Astrocyte (in vitro differentiated cells and primary cell): Measurements from ENCODE around the gene VSTM1.

Source experiments
- CTCF ChIP-seq: IDR thresholded peaks from 2 replicates; pipeline ENCODE4 v1.5.1; 2011; ENCODE audit warnings: low read depth, mild to moderate bottlenecking, inconsistent platforms, low read length, moderate library complexity; ENCODE audit not compliant: insufficient read depth
- EZH2 ChIP-seq: IDR thresholded peaks from 2 replicates; pipeline ENCODE4 v1.6.1; 2012; ENCODE audit warnings: mild to moderate bottlenecking, low read length, inconsistent platforms; ENCODE audit not compliant: insufficient read depth

- no peak for TF ChIP-seq CTCF
- TF ChIP-seq EZH2, result no peak
Measured at GRCh38 chr19:54106716-54107115, 43.0 kb upstream of the VSTM1 start.
